NCI-H2196 treated with DMSO at 0.1 percent for 48 hours (cell line): Measurements from ENCODE around the gene NDUFAB1.
"Not testable (repeated sequence)": the region's sequence is repeated elsewhere in the genome, so short reads cannot be mapped to it uniquely, and the experiment has no call there.

ENCODE experiments used
- DNase-seq: peaks from one replicate; lab custom pipeline; 2025; ENCODE audit not compliant: unreplicated experiment; lab: John Stamatoyannopoulos, UW

The NDUFAB1 gene

DNA sequence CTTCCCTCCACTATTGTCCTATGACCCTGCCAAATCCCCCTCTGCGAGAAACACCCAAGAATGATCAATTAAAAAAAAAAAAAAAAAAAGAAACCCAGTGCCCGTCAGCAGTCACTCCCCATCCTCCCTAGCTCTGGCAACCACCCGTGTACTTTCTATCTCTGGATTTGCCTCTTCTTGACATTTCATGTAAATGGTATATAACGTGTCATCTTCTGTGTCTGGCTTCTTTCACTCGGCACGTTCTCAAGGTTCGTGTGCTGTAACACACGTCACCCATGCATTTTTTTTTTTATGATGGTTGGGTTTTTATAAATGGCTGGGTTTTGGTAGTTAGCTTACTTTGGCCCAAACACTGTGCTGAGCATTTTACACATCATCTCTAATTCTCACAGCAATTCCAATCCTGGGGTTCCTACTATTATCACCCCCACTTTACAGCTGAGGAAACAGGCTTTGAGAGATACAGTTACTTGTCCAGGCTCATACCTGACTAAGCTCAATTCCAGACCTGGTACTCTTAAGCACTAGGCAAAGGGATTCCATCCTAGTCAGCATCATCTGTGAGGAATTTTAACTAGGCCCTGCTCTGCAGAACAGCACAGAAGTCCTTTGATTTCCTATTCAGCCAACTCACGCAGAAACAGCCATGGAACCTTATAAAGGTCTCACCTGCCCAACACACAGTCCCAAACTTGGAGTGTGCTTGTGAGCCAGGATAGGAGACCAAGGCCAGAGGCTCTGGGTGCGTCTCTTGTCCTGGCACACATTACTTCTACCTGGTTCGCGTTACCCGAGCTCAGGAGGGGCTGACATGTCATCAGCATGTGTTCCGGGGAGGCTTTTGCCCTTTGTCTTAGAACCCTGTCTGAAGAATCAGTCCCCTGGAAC lies 11.7 kb downstream of the NDUFAB1 start:
- DNase-seq = no peak

DNA sequence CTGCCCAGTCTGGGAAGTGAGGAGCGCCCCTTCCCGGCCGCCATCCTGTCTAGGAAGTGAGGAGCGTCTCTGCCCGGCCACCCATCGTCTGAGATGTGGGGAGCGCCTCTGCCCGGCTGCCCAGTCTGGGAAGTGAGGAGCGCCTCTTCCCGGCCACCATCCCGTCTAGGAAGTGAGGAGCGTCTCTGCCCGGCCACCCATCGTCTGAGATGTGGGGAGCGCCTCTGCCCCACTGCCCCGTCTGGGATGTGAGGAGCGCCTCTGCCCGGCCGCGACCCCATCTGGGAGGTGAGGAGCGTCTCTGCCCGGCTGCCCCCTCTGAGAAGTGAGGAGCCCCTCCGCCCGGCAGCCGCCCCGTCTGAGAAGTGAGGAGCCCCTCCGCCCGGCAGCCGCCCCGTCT lies 12.8 kb downstream of the NDUFAB1 start:
- not testable (repeated sequence) for DNase-seq

DNA sequence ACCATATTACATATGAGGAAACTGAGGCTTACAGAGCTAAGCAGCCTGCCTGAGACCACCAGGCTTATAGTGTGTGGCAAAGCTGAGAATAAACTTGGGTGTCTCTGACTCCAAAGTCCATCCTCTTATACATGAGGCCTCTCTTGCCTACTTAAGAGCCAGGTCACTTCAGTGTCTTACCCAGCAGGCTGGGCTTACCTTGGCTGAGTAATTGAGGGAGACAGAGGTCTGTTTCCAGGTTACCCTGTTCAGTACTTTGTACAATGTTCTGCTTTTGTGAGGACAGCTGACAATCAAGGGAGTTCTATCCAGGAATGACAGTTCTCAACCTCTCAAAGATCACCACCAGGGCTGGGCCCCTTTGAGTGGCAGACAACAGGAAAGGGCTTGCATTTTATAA lies 14.4 kb downstream of the NDUFAB1 start:
- no peak for DNase-seq

- DNase-seq = no peak
These were observed 15.7 kb downstream of the NDUFAB1 start for GRCh38 chr16:23580391-23580790.

GRCh38 chr16:23579371-23579770 lies 16.7 kb downstream of the NDUFAB1 start:
- DNase-seq = no peak

GRCh38 chr16:23578101-23578830 lies 17.9 kb downstream of the NDUFAB1 start:
- DNase-seq = no peak

GRCh38 chr16:23577493-23577892 lies 18.6 kb downstream of the NDUFAB1 start:
- no peak for DNase-seq

DNA sequence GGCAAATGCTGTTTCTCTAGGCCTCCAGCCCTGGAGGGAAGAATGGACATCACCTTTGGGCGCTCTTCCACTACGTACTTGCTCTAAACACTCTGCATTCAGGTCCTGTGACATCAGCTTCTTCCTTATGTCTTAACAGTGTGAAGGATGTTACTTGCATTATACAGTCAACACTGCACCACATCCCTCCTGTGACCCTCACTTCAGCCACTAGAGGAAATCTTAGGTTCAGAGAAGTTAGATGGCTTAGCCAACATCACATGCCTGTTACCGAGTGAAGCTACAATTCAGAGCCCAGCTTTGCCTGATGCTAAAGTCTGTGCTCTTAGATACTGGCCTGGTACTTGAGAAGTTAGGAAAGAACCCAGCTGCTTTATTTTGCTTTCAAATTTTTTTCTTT lies 20.3 kb downstream of the NDUFAB1 start:
- DNase-seq = no peak

DNA sequence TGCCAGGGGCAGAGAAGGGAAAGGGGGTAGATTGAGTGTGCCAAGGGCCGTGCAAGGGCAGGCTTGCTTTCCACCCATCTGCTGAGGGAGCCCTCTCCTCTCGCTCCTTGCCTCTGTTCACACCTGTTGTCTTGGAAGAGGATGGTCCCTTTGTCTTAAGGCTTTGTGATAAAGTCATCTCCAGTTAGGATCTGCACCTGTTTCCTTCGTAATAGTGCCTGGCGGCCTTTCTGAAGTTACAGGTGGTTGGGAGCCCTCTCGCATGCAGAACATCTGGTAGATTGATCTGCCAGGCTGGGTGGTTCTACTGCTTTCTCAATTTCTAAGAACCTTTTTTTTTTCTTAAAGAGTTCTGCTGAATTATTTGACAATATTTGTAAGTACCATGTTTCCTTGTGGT lies 22.3 kb downstream of the NDUFAB1 start:
- DNase-seq = no peak

GRCh38 chr16:23572394-23572793 lies 23.7 kb downstream of the NDUFAB1 start:
- no peak for DNase-seq

DNA sequence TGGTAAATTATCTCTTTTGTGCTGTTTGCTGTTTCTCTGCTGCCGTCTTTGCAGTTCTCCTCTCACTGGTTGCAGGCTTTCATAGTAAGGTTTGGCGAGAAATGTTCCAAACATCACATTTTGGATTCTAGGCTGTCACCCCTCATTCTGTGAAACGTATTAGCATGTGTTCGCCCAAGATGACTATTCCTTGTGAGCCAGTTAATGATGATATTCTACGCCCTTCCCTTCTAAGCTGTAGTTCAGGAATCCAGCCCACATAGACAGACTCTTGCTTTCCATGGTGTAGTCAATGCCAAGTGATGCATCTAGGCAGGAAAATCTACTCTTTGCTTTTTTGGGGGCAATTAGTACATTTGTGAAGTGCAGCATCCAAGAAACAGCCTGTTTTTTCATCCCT lies 24.2 kb downstream of the NDUFAB1 start:
- DNase-seq = no peak

- no peak for DNase-seq
These were observed 25.0 kb downstream of the NDUFAB1 start for GRCh38 chr16:23570992-23571632.

DNA sequence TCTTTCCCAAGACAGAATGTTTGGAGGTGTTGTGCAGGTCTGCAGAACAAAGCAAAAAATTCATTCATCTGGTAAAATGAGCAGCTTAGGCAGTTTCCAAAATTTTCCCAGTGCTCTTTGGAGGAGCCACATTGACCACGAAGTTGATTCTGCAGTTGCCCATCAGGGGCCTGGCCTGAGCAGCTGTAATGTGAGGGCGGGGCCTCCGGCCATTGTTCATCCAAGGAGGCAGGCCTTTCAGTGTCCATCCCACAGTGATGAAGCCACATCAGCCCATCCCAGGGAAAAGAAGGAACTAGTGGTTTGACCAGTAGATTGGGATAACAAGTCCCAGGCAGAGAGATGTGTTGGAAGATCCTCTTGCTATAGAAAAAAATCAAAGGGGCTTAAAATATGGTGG lies 28.5 kb downstream of the NDUFAB1 start:
- DNase-seq = no peak

GRCh38 chr16:23566724-23567123 lies 29.4 kb downstream of the NDUFAB1 start:
- DNase-seq = no peak

DNA sequence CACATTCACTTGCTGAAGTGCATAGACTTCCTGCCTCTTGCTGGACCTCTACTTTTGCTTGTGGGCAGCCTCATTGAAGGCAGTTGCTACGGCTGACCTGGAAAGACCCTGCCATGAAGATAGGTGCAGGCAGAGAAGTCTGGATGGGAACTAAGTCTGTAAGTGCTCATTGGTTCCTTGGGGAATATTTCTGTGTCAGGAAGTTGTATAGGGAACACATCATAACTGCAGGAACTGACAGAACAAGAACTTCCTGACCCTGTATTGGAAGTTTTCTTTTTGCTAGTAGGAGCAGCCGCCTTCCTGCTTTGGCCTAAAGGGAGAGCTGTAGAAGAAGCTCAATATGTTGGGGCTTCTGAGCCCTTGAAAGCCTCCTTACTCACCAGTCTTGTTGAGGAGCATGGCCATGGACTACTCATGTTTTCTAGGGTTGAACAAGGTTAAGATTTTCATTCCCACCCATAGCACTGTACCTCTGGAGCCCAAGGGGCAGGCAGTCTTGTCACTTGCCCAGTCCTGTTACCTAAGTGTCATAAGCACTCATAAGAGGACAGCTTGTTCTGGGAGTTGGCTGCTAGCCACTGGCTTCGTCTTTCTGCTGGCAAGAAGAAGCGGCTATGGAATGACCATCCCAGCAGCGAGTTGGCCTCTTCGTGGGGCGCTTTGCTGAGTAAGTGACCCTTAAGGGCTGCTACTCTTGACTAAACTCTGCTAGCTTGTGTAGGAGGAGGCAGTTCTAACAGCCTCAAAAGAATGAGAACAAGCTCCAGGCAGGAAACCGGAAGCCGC lies 31.3 kb downstream of the NDUFAB1 start:
- DNase-seq = no peak

- DNase-seq = no peak
These were observed 32.9 kb downstream of the NDUFAB1 start for GRCh38 chr16:23563186-23563585.

GRCh38 chr16:23562505-23562904 lies 33.6 kb downstream of the NDUFAB1 start:
- no peak for DNase-seq

DNA sequence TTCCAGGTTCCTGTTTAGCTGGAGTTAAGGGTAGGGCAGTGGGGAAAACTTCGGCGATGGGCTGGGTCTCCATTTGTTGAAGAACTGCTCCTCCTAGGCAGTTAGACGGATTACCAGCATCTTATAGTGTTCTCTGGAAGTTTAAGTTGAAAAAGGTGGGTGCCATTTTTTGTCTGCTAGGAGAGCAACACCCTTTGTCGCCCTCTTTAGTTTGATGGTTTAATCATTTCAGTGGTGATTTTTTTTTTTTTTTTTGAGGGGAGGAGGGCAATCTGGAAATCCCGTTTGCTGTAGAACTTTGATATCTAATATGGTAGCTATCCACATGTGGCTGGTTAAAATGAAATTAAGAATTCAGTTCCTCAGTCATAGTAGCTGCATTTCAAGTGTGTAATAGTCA lies 34.5 kb downstream of the NDUFAB1 start:
- DNase-seq = no peak

GRCh38 chr16:23557779-23558702 lies 38.1 kb downstream of the NDUFAB1 start:
- no peak for DNase-seq
